ENCODE data around the gene FHL1.
"Not testable (repeated sequence)": the region's sequence is repeated elsewhere in the genome, so short reads cannot be mapped to it uniquely, and the experiment has no call there.

The FHL1 gene

GRCh38 chrX:136146614-136147314 lies 569 bp upstream of the FHL1 start:
- no peak for DNase-seq (ENCODE audit: insufficient read length, low spot score)
- FAIRE-seq: no peak

- no peak for FAIRE-seq
- no peak for DNase-seq (ENCODE audit: insufficient read length, low spot score)
Observed at GRCh38 chrX:136147976-136148375, 643 bp downstream of the FHL1 start.

GRCh38 chrX:136148391-136148790 lies 1.1 kb downstream of the FHL1 start:
- DNase-seq (ENCODE audit: insufficient read length, low spot score): no peak
- no peak for FAIRE-seq

- FAIRE-seq (no peak), DNase-seq (ENCODE audit: insufficient read length, low spot score) (no peak)
Observed at GRCh38 chrX:136154998-136155397, 7.7 kb downstream of the FHL1 start.

- DNase-seq (ENCODE audit: insufficient read length, low spot score): no peak
- FAIRE-seq: no peak
Observed at GRCh38 chrX:136156560-136157117, 9.3 kb downstream of the FHL1 start.

GRCh38 chrX:136157187-136157586 lies 9.9 kb downstream of the FHL1 start:
- FAIRE-seq: peak; percentile 88
- DNase-seq (ENCODE audit: insufficient read length, low spot score): no peak

GRCh38 chrX:136158685-136159084 lies 11.4 kb downstream of the FHL1 start:
- peak; percentile 52 for FAIRE-seq

GRCh38 chrX:136159611-136160025 lies 12.3 kb downstream of the FHL1 start:
- DNase-seq (ENCODE audit: insufficient read length, low spot score): no peak
- no peak for FAIRE-seq

More at GRCh38 chrX:136158685-136159084, 11.4 kb downstream of the FHL1 start:
- DNase-seq (ENCODE audit: insufficient read length, low spot score): no peak

- DNase-seq (ENCODE audit: insufficient read length, low spot score) (no peak), FAIRE-seq (peak; percentile 44)
Observed at GRCh38 chrX:136162827-136163570, 15.7 kb downstream of the FHL1 start.

GRCh38 chrX:136163689-136164088 lies 16.4 kb downstream of the FHL1 start:
- no peak for DNase-seq (ENCODE audit: insufficient read length, low spot score)
- FAIRE-seq: no peak

GRCh38 chrX:136165406-136165805 lies 18.1 kb downstream of the FHL1 start:
- DNase-seq (ENCODE audit: insufficient read length, low spot score) (no peak), FAIRE-seq (no peak)

- DNase-seq (ENCODE audit: insufficient read length, low spot score): no peak
- no peak for FAIRE-seq
Observed at GRCh38 chrX:136166221-136166855, 19.0 kb downstream of the FHL1 start.

- not testable (repeated sequence) for FAIRE-seq; DNase-seq (ENCODE audit: insufficient read length, low spot score)
Observed at GRCh38 chrX:136167989-136168388, 20.7 kb downstream of the FHL1 start.

- FAIRE-seq (no peak), DNase-seq (ENCODE audit: insufficient read length, low spot score) (no peak)
Observed at GRCh38 chrX:136168929-136169735, 21.8 kb downstream of the FHL1 start.

GRCh38 chrX:136170139-136170800 lies 22.9 kb downstream of the FHL1 start:
- FAIRE-seq (no peak), DNase-seq (ENCODE audit: insufficient read length, low spot score) (no peak)

GRCh38 chrX:136171420-136171819 lies 24.1 kb downstream of the FHL1 start:
- DNase-seq (ENCODE audit: insufficient read length, low spot score) (no peak), FAIRE-seq (no peak)

GRCh38 chrX:136176399-136176825 lies 29.1 kb downstream of the FHL1 start:
- DNase-seq (ENCODE audit: insufficient read length, low spot score) (no peak), FAIRE-seq (no peak)

- FAIRE-seq: peak; percentile 79
- no peak for DNase-seq (ENCODE audit: insufficient read length, low spot score)
Observed at GRCh38 chrX:136179133-136179532, 31.8 kb downstream of the FHL1 start.

GRCh38 chrX:136182414-136182813 lies 35.1 kb downstream of the FHL1 start:
- DNase-seq (ENCODE audit: insufficient read length, low spot score) (no peak), FAIRE-seq (no peak)

GRCh38 chrX:136183172-136183571 lies 35.8 kb downstream of the FHL1 start:
- DNase-seq (ENCODE audit: insufficient read length, low spot score) (no peak), FAIRE-seq (no peak)

Data from GM19239 (cell line).